Stimulated activated CD4-positive, alpha-beta T cell treated with anti-CD3 and anti-CD28 coated beads, Interleukin-4, amount 100 ng/mL, for 1 hour (primary cell): Measurements from ENCODE around the gene PLA2R1.

ENCODE experiments used
- DNase-seq: peaks from one replicate; pipeline ENCODE4 v3.0.0-alpha.2; 2020

The PLA2R1 gene

DNA sequence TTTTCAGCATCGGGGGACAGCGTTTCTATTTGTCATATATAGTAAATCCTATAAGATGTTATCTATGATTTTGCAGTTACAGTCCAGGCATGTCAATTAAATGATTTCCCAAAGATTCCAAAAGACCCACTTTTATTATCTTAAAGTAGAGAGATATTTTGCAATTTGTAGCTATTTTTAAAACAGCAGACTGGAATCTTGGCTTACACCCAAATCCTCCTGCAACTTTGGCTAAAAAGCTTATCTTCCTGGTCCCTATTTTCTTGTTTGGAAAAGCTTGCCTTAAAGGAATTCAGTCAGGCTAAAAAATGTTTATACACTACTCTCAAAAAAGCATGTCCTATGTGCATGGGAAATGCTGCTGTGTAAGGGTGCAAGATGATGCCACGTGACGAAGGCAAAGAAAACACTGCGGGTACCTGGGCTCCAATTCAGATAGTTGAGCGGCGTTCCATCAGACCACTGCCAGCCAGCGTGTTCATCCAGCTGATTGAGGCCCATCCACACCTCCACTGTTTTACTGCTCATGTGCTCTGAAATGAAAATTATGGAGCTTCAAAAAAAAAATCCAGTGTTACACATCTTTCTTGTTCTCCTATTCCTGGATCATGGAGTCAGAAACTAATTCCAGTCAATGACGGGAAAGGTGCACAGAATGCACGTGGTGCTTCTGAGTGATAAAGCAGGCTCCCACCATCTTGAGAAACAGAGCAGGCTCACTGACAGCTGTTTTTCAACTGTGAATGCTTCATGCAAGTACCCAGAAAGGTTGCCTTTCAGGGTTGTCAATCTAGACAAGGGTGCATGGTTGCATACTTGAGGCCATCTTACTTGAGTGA is 33.8 kb downstream of the PLA2R1 start:
- DNase-seq: no peak

DNA sequence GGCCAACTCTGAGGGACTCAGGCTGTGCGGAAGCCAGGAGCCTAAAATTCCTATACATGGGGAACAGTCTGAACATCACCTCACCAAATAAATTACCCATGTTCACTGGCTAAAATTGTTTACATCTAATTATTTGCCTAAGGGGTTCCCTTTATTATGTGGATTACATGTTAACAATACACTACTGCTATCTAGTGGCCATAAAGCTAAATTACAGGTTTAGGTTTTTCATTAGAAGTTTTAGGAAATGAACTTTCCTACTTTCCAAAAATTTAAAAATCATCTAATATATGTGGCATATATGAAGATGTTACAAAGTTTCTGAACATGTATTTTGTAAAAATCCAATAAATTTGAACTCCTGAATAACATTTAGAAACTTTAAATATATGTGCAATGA is 40.3 kb downstream of the PLA2R1 start:
- DNase-seq: no peak

DNA sequence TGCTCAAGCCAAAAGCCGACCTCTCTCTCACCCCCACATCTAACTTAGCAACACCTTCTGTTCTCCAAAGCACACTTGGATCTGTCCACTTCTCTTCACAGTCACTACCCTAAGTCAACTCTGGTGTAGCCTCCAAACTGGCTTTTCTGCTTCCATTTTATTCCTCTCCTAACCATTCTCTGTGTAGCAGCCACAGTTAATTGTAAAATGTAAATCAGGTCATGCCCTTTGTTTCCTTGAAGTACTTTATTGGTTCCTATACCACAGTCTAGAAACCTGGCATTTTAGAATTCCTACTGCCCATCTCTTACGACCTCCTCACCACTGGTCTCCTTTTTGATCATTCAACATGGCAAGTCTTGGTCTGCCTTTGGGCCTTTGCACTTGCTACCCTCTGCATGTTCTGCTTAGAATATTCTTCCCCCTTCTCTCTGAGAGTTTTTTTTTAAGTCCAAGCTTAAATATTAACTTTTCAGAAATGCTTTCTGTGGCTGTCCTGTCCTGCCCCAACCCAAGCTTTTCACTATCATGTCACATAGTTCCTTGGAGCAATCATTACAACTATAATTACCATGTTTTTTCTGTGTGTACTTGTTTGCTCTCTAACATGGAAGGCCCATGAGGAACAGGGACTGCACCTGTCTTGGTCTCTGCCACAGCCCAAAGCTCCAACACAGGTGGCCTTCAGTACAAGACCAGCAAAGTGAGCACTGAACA is 42.9 kb downstream of the PLA2R1 start:
- DNase-seq: no peak

DNA sequence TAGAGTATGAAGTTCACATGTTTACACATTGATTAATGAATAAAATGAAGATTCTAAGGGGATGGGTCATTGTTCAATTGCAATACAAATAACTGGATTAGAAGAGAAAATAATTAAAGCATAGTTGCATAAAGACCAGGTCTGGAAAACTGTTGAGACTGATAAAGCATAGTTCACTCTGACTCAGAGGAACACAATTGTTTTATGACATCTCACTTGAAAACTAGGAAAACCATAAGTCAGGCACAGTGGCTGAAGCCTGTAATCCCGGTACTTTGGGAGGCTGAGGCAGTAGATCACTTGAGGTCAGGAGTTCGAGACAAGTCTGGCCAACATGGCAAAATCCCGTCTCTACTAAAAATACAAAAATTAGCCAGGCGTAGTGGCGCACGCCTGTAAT is 46.7 kb downstream of the PLA2R1 start:
- no peak for DNase-seq

DNA sequence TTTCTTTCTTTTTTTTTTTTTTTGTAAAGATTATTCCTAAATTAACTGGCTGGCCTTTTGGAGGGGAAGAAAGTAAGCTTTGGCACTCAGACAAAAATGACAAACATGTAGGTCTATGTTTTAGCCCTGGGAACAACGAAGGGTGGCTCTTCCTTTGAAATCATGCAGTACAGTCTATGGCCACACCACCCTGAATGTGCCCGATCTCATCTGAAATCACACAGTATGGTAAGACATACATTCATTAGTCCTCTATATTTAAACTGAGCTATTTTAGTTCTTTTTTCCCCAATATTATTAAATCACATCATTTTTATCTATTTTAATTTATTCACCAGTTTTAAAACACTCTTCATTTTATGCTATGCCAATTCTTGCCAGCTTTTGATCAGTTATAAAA is 48.2 kb downstream of the PLA2R1 start:
- no peak for DNase-seq

DNA sequence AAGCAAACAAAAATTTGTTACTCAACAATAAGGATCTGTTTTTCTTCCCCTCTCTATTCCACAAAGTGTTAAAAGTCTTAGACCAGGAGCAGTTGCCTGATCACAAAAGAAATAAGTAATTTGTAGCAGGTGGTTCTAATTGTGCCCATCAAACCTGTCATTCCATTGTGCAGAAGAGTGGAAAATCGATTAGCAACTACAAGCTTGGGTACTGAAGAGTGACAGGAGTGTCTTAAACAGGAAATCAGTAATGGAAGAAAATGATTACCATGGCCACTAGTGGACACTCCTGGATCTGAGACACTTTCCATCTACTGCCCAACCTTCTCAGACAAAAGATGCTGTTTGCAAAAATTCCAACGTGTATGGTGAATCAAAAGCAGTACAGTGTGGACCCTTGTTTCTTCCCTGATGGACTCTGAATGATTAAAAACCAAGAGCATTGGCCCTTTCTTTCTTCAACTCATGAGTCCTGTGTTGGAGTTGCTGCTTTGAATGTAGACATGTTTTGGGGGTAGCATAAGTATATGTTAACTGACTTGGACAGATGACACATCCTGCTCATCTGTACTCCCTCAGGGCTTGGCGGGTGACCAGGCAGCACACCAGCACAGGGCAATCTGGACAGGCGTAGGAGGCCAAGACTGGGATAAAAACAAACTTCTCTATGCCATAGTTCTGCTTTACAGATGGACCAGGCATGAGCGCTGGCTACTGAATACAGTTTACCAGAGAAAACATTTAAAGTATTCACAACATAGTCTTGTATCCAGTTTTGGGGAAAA is 51.9 kb downstream of the PLA2R1 start:
- DNase-seq: no peak

DNA sequence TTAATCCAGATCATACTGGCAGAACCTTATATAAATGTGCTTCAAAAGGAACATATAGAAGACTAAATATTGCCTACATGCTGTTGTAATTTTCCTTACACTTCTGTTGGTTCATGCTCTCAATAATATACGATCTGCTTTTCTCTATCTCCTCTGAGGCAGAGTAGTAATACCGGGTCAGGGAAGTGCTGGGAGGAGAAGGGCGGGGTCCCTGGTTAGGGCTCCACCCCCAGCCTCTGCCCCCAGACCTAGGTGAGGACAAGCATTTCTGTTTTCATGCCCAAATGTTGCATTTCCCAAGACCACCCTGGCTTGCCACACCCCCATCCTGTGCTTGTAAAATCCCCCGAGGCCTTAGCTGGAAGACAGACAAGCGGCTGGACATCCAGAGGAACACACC is 55.3 kb downstream of the PLA2R1 start:
- DNase-seq: no peak

DNA sequence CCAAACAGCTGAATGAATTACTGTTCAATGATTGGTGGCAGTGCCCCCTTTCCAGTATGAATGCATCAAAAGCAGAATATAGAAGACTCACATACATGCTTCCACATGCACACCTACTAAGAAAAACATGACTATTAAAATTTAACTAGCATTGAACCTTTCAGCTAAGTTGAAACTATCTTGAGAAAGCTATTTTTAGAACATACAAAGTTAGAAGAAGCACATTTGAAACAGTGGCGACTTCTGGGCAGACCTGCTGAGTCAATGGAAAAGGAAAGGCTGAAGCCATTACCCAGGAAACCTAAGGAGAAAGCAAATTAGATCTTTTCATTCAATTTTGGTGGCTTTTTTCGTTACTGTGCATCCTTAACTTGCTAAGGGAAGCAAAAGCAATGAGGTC is 55.9 kb downstream of the PLA2R1 start:
- no peak for DNase-seq

DNA sequence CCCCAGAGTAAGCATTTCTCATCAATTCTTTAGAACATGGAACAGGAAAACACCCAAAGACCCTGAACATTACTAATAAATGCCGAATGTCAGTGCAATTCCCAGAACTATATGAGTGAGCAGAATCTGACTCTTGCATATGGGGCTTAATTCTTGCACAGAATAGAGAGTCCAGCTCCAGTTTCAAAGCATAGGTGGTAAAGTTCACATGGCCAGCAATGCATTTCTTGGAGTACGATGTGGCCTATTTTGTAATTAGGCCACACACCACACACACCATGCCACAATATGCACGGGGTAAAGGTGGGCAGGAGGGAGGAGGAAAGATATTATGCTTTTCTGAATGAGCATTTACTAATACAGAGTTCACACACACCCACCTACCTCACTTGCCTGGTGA is 56.5 kb downstream of the PLA2R1 start:
- DNase-seq: no peak

DNA sequence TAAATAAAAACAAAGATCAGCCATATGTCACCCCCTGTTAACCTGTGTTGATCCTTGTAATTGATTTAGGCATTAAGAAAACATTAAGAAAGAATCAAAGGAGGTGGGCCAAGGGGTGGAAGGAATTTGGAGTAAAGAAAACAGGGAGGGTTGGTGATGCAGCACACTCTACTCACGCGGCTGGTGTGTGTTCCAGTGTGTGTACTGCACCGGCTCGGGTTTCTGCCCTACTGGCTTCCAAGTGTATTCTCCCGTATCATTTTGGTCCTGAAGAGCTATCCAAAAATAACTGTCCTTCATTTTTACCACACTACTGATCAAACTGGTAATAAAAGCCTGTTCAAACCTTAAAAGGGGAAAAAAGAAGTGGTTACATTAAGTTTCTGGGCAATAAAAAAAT is 56.9 kb downstream of the PLA2R1 start:
- no peak for DNase-seq

DNA sequence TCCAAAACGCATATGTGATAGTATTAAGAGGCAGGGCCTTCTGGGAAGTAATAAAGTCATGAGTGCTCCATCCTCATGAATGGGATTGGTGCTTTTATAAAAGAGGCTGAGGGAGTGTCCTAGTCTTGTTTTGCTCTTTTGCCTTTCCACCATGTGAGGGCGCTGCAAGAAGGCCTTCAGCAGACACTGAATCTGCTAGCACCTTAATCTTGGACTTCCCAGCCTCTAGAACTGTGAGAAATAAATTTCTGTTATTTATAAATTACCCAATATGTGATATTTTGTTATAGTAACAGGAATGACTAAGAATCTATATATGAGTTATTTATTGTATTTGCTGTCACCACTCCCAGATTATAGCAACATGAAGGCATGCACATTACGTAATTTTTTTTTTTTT is 63.5 kb downstream of the PLA2R1 start:
- no peak for DNase-seq

DNA sequence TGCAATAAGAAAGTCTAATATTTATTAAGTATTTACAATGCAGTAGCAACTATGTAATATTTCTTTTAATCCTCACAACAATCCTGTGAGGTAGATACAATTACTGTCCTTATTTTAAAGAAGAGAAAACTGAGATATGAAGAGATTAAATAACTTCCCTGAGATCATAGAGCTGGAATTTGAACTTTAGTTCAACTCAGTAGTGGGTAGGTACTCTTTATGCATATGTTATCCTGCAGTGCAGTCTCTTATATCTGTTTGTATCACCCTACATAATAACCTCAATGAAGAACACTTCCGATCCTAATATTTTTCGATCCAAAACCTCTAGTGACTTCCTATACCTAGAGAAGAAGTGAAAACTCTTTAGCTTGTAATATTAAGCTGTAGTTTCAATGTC is 64.2 kb downstream of the PLA2R1 start:
- DNase-seq: no peak

DNA sequence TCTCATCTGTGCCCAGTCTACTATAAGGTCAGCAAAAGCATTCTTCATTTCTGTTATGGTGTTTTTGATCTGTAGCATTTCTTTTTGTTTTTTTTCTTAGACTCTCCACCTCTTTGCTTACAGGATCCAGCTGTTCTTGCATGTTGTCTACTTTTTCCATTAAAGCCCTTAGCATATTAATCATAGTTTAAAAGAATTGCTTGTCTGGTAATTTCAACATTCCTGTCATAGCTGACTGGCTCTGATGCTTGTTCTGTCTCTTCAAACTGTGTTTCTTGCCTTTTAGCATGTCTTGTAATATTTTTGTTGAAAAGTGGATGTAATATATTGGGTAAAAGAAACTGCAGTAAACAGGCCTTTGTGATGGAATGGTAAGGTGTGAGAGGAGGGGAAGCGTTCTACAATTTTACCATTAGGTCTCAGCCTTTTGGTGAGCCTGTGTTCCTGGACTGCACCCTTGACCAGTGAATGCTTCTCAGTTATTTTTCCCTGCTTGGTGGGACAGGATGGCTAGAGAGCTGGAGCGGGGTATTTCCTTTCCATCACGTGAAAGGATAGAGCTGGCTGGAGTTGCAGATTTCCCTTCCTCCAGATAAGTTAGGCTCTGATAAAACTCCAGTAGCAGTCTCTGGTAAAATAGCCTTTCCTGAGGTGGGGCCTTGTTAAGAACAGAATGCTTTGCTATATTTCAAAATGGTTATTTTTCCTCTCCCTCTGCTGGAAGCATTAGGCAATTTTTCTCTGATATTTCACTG is 65.4 kb downstream of the PLA2R1 start:
- no peak for DNase-seq

DNA sequence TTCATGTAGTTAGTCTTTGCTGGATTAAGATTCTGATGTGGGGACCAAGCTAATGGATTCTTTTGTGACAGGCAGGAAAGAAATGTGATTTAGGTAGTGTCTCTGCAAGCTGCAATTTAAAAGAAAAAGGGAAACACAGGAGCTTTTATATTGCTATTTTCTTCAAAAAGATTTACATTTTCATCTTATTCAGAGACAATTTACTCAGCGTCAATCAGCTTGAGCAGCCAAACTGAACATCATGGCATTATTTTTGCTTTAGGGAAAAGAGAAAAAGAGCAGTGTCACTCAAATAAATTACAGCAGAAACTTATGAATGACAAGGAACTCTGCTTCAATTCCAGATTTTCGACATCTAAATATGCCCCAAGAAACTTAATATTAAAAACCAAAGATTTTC is 67.4 kb downstream of the PLA2R1 start:
- no peak for DNase-seq

DNA sequence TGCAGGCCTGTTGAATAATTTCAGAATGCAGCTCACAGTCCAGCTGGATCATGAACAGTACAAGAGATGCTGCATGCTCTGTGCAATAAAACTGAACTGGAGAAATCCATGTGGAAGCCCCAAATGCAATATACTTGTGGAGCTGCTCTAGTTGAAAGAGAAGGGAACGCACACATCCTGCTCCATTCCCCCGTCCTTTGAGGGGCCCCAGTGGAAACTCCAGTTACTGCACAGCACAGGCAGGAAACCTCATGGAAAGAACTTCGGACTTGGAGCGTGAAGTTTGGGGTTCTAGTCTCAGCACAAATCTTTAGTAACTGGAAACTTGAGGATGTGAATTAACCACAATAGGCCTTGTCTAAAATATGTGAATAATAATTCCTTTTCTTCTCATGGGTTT is 73.2 kb downstream of the PLA2R1 start:
- DNase-seq: no peak

DNA sequence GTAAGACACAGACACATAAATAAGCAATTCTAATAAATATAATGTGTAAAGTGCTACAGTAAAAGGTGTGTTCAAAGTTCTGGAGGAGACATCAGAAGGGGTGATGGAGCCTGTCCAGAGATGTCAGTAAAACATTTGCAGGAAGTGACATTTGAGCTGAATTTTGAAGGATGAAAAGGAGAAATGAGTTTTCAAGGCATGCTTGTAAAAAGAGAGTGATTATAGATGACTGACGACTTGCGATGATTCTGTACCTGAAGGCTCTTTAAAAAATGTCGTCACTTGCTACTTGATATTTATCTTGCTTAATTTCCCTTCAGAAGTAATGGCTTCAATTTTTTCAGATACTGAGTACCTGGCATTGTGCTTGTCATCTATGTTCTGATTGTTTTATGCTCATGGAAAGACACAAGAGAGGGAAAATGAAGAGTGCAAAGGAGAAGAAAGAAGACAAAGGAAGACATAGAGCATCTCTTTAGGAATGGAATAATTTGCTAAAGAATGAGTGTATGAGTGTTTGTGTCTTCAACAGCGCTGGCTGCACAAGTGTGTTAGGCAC is 73.9 kb downstream of the PLA2R1 start:
- DNase-seq: no peak

DNA sequence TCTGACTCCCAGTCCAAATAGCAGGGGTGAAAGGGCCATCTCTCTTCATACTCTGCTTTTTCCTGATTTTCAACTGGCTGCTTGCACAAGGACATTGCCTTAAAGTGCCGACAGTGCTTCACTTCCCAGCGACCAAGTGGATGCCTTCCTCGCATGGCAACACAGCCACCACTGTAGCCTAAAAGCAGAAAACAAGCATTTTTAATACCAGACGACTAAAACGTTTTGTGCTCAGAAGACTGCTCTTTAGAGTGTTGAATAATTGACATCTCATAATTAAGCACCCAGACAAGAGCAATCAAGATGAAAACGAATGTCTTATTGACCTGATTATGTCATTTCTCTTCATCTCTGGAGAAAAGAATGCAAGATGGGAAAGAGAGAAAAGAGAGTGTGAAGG is 75.2 kb downstream of the PLA2R1 start:
- no peak for DNase-seq

DNA sequence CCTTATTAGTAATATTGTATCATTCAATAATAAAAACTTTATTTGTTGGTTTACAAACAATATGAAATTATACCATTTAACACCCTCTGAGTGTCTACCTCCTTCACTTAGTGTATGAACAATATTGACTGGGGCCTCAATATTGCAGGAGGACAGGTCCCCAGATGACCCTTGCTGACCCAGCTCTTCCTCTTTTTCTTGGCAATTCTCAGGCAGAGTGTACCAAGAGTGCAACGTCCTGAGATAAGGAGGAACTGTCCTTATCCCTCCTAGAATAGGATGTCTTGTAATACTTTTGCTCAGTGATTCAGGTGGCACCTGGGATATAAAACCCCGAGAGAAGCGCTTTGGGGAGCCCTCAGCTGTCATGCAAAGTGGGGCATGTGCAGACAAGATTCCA is 76.8 kb downstream of the PLA2R1 start:
- DNase-seq: no peak

DNA sequence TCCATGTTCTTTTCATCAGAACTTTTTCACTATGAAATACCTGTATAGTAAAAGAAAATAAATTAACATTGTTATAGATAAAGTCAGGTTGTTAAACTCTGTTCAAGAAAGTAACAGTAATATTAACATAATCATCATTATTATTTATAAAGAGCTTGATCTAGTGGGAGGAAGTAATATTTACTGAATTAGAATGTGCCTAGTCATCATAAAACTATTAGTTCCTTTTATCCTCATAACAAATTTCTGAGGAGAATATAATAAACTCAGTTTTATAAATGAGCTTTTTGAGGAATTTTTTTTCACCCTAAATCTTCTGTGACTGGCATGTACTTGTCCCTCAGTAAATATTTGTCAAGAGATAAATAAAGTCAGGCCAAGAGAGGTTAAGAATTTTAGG is 78.4 kb downstream of the PLA2R1 start:
- DNase-seq: no peak

DNA sequence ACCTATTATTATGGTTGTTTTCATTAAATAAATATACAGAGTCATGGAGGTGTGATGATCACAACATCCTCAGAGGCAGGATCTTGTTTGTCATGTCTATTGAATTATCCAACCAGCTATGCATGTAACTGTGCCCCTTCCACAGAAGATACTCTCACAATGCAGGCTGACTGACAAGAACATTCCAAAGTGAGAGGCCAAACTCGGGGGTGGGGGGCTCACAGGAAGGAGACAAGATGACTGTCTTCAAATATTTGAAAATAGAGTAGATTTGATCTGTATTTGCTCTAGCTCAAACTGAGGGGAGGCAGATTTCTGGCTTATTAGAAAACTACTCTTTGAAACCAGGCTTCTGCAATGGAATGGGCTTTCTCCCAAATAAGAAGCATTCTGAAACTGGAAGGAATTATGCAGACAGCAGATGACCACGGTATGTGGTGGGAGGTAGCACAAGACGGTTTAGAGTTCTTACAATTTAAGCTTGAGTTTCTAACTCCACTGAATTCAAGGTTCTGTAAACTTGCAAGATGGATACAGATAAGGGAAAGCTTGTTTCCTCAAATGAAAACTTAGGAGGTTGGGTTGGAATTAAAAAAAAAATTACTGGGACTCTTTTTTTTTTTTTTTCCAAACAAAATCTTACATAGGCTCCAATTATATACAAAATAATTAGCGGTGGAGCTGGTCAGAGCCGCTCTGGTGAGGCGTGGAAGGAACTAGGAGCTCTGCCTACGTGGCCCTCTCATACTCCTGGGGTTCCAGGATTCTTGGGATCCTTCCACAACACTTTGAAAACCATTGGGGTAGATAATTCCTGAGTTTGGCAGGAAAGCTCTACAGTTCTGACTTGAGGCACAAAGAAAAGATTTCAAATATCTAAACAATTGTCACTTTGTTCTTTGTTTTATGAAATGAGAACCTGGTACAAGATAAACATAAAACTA is 79.3 kb downstream of the PLA2R1 start:
- DNase-seq: no peak

DNA sequence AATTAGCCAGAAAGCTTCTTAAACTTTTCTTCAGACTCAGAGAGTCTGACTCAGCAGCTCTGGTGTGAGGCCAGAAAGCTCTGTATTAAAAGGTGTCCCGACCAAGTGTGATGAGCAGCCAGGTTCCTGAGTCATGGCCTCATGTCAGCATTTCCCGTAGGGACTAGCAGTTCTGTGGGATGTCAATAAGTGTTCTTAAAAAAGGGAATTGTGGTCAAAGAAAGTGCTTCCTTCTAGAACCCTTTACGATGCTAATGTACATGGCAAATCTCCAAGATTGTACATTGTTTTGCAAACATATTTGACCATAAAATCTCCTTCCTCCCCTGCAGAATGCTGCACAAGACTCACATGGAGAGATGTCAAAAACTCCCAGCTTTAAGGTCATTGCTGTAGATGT is 80.1 kb downstream of the PLA2R1 start:
- DNase-seq: no peak
